Measurements from ENCODE around the gene ASCC1.

The ASCC1 gene

GRCh38 chr10:72221278-72221677, 5.2 kb upstream of the ASCC1 start:
- H3K79me2 ChIP-seq (ENCODE audit: insufficient read depth, low read length): peaks cover 39% of the 10 kb centered on the region
- H3F3A ChIP-seq (ENCODE audit: insufficient read depth): peaks cover 22% of the 10 kb centered on the region
- no peak overlapping the region for H3K27ac ChIP-seq (ENCODE audit: low read depth, low read length)
- no peaks in the 10 kb centered on the region for H3K27me3 ChIP-seq (ENCODE audit: low read length)
- H3K9me3 ChIP-seq (ENCODE audit: insufficient read depth, low read length): no peaks in the 10 kb centered on the region
- no peak overlapping the region for H2AFZ ChIP-seq (ENCODE audit: low read depth, low read length, severe bottlenecking)
- no peak overlapping the region for H3K4me2 ChIP-seq (ENCODE audit: low read depth, low read length, poor library complexity, severe bottlenecking)
- H4K20me1 ChIP-seq (ENCODE audit: low read depth, low read length): 0 out of 2 replicates have a peak, but pooled peaks cover 3% of the 10 kb centered on the region
- no peaks in the 10 kb centered on the region; the same call in 1 of the 2 replicates for H3K36me3 ChIP-seq (ENCODE audit: low read length)
- H3K9ac ChIP-seq (ENCODE audit: low read length): no peak overlapping the region
- no peaks in the 10 kb centered on the region for H3K9me2 ChIP-seq (replicated peaks; ENCODE audit: insufficient read depth, low read length)
- TF ChIP-seq CTCF (IDR thresholded peaks at IDR 0.05; ENCODE audit: insufficient read depth, low read length, poor library complexity, severe bottlenecking) (no peak), EZH2phosphoT487 (conservative IDR thresholded peaks at IDR 0.05; ENCODE audit: low read length) (no peak)
- no peak overlapping the region for H3K4me3 ChIP-seq (ENCODE audit: insufficient read depth, low read length, poor library complexity, severe bottlenecking)

GRCh38 chr10:72220637-72221036, 4.6 kb upstream of the ASCC1 start:
- no peaks in the 10 kb centered on the region for H3K9me3 ChIP-seq (ENCODE audit: insufficient read depth, low read length)
- H3K9ac ChIP-seq (ENCODE audit: low read length): no peak overlapping the region
- no peak overlapping the region for H2AFZ ChIP-seq (ENCODE audit: low read depth, low read length, severe bottlenecking)
- H3K9me2 ChIP-seq (replicated peaks; ENCODE audit: insufficient read depth, low read length): no peaks in the 10 kb centered on the region
- no peak overlapping the region for H3K4me2 ChIP-seq (ENCODE audit: low read depth, low read length, poor library complexity, severe bottlenecking)
- no peaks in the 10 kb centered on the region; the same call in 1 of the 2 replicates for H3K36me3 ChIP-seq (ENCODE audit: low read length)
- peaks cover 40% of the 10 kb centered on the region for H3K79me2 ChIP-seq (ENCODE audit: insufficient read depth, low read length)
- 0 out of 2 replicates have a peak, but pooled peaks cover 3% of the 10 kb centered on the region for H4K20me1 ChIP-seq (ENCODE audit: low read depth, low read length)
- no peak overlapping the region for H3K4me3 ChIP-seq (ENCODE audit: insufficient read depth, low read length, poor library complexity, severe bottlenecking)
- H3F3A ChIP-seq (ENCODE audit: insufficient read depth): peaks cover 22% of the 10 kb centered on the region
- TF ChIP-seq CTCF (IDR thresholded peaks at IDR 0.05; ENCODE audit: insufficient read depth, low read length, poor library complexity, severe bottlenecking): no peak
- TF ChIP-seq EZH2phosphoT487 (conservative IDR thresholded peaks at IDR 0.05; ENCODE audit: low read length): no peak
- no peaks in the 10 kb centered on the region for H3K27me3 ChIP-seq (ENCODE audit: low read length)
- no peak overlapping the region for H3K27ac ChIP-seq (ENCODE audit: low read depth, low read length)

- Histone ChIP-seq H3K9ac (ENCODE audit: low read length) (no peak overlapping the region), H3K36me3 (ENCODE audit: low read length) (no peaks in the 10 kb centered on the region; the same call in 1 of the 2 replicates)
- TF ChIP-seq EZH2phosphoT487 (conservative IDR thresholded peaks at IDR 0.05; ENCODE audit: low read length) (no peak), CTCF (IDR thresholded peaks at IDR 0.05; ENCODE audit: insufficient read depth, low read length, poor library complexity, severe bottlenecking) (no peak)
Observed at GRCh38 chr10:72219235-72219814, 3.2 kb upstream of the ASCC1 start.

More at GRCh38 chr10:72219235-72219814, 3.2 kb upstream of the ASCC1 start:
- Histone ChIP-seq H3K9me2 (replicated peaks; ENCODE audit: insufficient read depth, low read length) (no peaks in the 10 kb centered on the region), H3K27ac (ENCODE audit: low read depth, low read length) (peak overlapping the region; percentile 63; the same call in 1 of the 2 replicates), H3F3A (ENCODE audit: insufficient read depth) (peaks cover 22% of the 10 kb centered on the region), H3K4me3 (ENCODE audit: insufficient read depth, low read length, poor library complexity, severe bottlenecking) (no peak overlapping the region), H3K4me2 (ENCODE audit: low read depth, low read length, poor library complexity, severe bottlenecking) (peak overlapping the region; percentile 99), H3K79me2 (ENCODE audit: insufficient read depth, low read length) (peaks cover 52% of the 10 kb centered on the region), H4K20me1 (ENCODE audit: low read depth, low read length) (0 out of 2 replicates have a peak, but pooled peaks cover 3% of the 10 kb centered on the region), H3K27me3 (ENCODE audit: low read length) (no peaks in the 10 kb centered on the region), H2AFZ (ENCODE audit: low read depth, low read length, severe bottlenecking) (no peak overlapping the region), H3K9me3 (ENCODE audit: insufficient read depth, low read length) (no peaks in the 10 kb centered on the region)

All from SU-DHL-6 (cell line).